ENCODE results near the gene FGFR1OP2.

The FGFR1OP2 gene

DNA sequence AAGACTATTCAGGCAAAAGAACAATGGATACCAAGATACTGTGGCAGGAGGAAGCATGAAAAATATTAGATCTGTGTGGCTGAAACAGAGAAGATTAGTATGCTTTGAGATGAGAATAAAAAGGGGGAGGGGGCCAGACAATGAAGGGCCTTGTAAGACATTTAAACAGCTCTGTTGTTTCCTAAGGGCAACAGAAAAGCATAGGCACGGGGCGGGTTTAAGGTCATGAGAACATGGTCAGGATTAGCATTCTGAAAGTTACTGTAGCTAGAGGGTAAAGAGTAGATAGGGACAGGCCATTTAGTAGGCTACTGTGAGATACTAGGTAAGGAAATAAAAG lies 19.1 kb upstream of the FGFR1OP2 start:
- no peak overlapping the region for H3K4me3 ChIP-seq (IDR thresholded peaks at IDR 0.05; ENCODE audit: insufficient read depth, low read depth, low read length)
- TF ChIP-seq, protein P1, sequence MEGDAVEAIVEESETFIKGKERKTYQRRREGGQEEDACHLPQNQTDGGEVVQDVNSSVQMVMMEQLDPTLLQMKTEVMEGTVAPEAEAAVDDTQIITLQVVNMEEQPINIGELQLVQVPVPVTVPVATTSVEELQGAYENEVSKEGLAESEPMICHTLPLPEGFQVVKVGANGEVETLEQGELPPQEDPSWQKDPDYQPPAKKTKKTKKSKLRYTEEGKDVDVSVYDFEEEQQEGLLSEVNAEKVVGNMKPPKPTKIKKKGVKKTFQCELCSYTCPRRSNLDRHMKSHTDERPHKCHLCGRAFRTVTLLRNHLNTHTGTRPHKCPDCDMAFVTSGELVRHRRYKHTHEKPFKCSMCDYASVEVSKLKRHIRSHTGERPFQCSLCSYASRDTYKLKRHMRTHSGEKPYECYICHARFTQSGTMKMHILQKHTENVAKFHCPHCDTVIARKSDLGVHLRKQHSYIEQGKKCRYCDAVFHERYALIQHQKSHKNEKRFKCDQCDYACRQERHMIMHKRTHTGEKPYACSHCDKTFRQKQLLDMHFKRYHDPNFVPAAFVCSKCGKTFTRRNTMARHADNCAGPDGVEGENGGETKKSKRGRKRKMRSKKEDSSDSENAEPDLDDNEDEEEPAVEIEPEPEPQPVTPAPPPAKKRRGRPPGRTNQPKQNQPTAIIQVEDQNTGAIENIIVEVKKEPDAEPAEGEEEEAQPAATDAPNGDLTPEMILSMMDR (conservative IDR thresholded peaks at IDR 0.05; ENCODE audit: low read depth, low read length): no peak
- no peaks in the 10 kb centered on the region for H3K79me2 ChIP-seq (ENCODE audit: insufficient read depth, low read depth)
- H2AFZ ChIP-seq (ENCODE audit: low read depth): no peak overlapping the region
- no peak overlapping the region for H3K4me2 ChIP-seq
- H3K27ac ChIP-seq: no peak overlapping the region
- peaks cover 5% of the 10 kb centered on the region for H3K36me3 ChIP-seq (ENCODE audit: insufficient read depth)
- H3K27me3 ChIP-seq (ENCODE audit: insufficient read depth, low read depth): no peaks in the 10 kb centered on the region
- no peaks in the 10 kb centered on the region for H3K4me1 ChIP-seq (ENCODE audit: low read depth, poor library complexity, severe bottlenecking)
- no peaks in the 10 kb centered on the region for H4K20me1 ChIP-seq (ENCODE audit: insufficient read depth)
- H3K9ac ChIP-seq: no peak overlapping the region

DNA sequence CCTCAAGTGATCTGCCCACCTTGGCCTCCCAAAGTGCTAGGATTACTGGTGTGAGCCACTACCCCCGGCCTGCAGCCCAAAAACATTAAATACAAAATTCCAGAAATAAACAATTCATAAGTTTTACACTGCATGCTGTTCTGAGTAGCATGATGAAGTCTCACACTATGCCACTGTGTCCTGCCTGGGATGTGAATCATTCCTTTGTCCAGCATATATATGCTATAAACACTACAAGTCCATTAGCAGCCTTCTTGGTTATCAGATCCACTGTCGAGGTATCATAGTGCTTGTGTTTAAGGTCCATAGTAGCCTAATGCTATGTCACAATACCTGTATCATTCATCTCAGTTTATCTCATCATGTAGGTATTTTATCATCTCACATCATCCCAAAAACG lies 16.4 kb upstream of the FGFR1OP2 start:
- no peak overlapping the region for H3K27ac ChIP-seq
- H3K4me2 ChIP-seq: no peak overlapping the region
- no peak overlapping the region for H3K4me3 ChIP-seq (IDR thresholded peaks at IDR 0.05; ENCODE audit: insufficient read depth, low read depth, low read length)
- no peak overlapping the region for H2AFZ ChIP-seq (ENCODE audit: low read depth)
- TF ChIP-seq, protein P1 (conservative IDR thresholded peaks at IDR 0.05; ENCODE audit: low read depth, low read length): no peak
- no peaks in the 10 kb centered on the region for H4K20me1 ChIP-seq (ENCODE audit: insufficient read depth)
- H3K79me2 ChIP-seq (ENCODE audit: insufficient read depth, low read depth): no peaks in the 10 kb centered on the region
- no peaks in the 10 kb centered on the region for H3K4me1 ChIP-seq (ENCODE audit: low read depth, poor library complexity, severe bottlenecking)
- H3K9ac ChIP-seq: no peak overlapping the region
- peaks cover 5% of the 10 kb centered on the region for H3K36me3 ChIP-seq (ENCODE audit: insufficient read depth)
- H3K27me3 ChIP-seq (ENCODE audit: insufficient read depth, low read depth): no peaks in the 10 kb centered on the region

DNA sequence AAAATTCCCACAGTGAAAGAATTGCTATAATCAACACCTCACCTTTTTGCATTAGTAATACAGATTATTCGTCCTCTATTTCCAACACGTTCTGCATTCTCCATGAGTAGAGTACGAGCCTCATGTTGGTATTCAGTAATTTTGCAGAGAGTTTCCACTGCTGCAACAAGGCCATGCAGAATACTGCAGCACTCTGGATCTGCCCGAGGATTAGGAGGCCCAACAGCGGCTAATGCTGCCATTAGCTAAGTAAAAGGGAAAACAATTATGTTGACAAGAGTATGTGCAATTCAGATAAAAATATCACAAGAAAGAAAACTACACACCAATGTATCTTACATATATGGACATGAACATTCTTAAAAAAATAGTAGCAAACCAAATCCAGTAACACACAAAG lies 9.6 kb upstream of the FGFR1OP2 start:
- H4K20me1 ChIP-seq (ENCODE audit: insufficient read depth): no peaks in the 10 kb centered on the region
- no peak overlapping the region for H3K27ac ChIP-seq
- H3K9ac ChIP-seq: no peak overlapping the region
- no peaks in the 10 kb centered on the region for H3K27me3 ChIP-seq (ENCODE audit: insufficient read depth, low read depth)
- no peaks in the 10 kb centered on the region; the same call in none of the 2 replicates for H3K36me3 ChIP-seq (ENCODE audit: insufficient read depth)
- no peak overlapping the region for H3K4me3 ChIP-seq (IDR thresholded peaks at IDR 0.05; ENCODE audit: insufficient read depth, low read depth, low read length)
- H3K4me1 ChIP-seq (ENCODE audit: low read depth, poor library complexity, severe bottlenecking): peaks cover 4% of the 10 kb centered on the region
- H3K79me2 ChIP-seq (ENCODE audit: insufficient read depth, low read depth): no peaks in the 10 kb centered on the region
- TF ChIP-seq, protein P1 (conservative IDR thresholded peaks at IDR 0.05; ENCODE audit: low read depth, low read length): no peak
- no peak overlapping the region for H2AFZ ChIP-seq (ENCODE audit: low read depth)
- no peak overlapping the region for H3K4me2 ChIP-seq

DNA sequence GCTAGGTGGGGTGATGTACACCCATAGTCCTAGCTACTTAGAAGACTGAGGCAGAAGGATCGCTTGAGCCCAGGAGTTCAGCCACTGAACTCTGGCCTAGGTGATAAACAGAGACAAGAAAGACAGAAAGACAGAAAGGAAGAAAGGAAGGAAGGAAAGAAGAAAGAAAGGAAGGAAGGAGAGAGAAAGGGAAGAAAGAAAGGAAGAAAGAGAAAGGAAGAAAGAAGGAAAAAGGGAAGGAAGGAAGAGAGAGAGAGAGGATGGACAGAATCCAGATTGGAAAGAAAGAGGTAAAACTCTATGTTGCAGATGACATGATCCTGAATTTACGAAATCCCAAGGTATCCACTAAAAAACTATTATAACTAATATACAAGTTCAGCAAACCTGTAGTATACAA lies 8.7 kb upstream of the FGFR1OP2 start:
- H3K4me2 ChIP-seq: no peak overlapping the region
- no peak overlapping the region for H3K27ac ChIP-seq
- no peaks in the 10 kb centered on the region; the same call in none of the 2 replicates for H3K36me3 ChIP-seq (ENCODE audit: insufficient read depth)
- peaks cover 9% of the 10 kb centered on the region for H3K79me2 ChIP-seq (ENCODE audit: insufficient read depth, low read depth)
- TF ChIP-seq, protein P1 (conservative IDR thresholded peaks at IDR 0.05; ENCODE audit: low read depth, low read length): no peak
- H2AFZ ChIP-seq (ENCODE audit: low read depth): no peak overlapping the region
- H3K27me3 ChIP-seq (ENCODE audit: insufficient read depth, low read depth): no peaks in the 10 kb centered on the region
- peaks cover 4% of the 10 kb centered on the region for H3K4me1 ChIP-seq (ENCODE audit: low read depth, poor library complexity, severe bottlenecking)
- H3K4me3 ChIP-seq (IDR thresholded peaks at IDR 0.05; ENCODE audit: insufficient read depth, low read depth, low read length): no peak overlapping the region
- no peaks in the 10 kb centered on the region for H4K20me1 ChIP-seq (ENCODE audit: insufficient read depth)
- H3K9ac ChIP-seq: no peak overlapping the region
